Measurements from ENCODE around the gene EVC2.

- TF ChIP-seq, protein P1, sequence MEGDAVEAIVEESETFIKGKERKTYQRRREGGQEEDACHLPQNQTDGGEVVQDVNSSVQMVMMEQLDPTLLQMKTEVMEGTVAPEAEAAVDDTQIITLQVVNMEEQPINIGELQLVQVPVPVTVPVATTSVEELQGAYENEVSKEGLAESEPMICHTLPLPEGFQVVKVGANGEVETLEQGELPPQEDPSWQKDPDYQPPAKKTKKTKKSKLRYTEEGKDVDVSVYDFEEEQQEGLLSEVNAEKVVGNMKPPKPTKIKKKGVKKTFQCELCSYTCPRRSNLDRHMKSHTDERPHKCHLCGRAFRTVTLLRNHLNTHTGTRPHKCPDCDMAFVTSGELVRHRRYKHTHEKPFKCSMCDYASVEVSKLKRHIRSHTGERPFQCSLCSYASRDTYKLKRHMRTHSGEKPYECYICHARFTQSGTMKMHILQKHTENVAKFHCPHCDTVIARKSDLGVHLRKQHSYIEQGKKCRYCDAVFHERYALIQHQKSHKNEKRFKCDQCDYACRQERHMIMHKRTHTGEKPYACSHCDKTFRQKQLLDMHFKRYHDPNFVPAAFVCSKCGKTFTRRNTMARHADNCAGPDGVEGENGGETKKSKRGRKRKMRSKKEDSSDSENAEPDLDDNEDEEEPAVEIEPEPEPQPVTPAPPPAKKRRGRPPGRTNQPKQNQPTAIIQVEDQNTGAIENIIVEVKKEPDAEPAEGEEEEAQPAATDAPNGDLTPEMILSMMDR (IDR thresholded peaks at IDR 0.05) = no peak
- TF ChIP-seq POLR2A (IDR thresholded peaks at IDR 0.05) = no peak
These were observed 134.4 kb downstream of the EVC2 start for GRCh38 chr4:5573965-5574364.
